Esophagus squamous epithelium (tissue), 5 donors: ENCODE measurements around the gene ZNF695. TPM values are rescaled to one million over a fixed set of nuclear protein-coding genes. Genes with fewer than 3 reads are reported as not detected.
A peak's percentile ranks its signal among the peaks of the same experiment; 100 is the strongest.

Source experiments
- DNase-seq: peaks from one replicate; lab custom pipeline; 2025; lab: John Stamatoyannopoulos, UW
- H3K27ac ChIP-seq, 4 donors: fragments of 200-600 bp; sonication (generic); one replicate each; pipeline ENCODE4 v1.5.1; 2016 to 2019; ENCODE audit warnings: mild to moderate bottlenecking in 1 of 4
- H3K27me3 ChIP-seq, 4 donors: fragments of 200-600 bp; sonication (generic); 1 replicate in 3 of 4; 2 replicates in 1 of 4; pipeline versions ENCODE4 v1.5.1 to v1.6.0; 2017 to 2021; ENCODE audit warnings: antibody characterized with exemption in 1 of 4
- H3K36me3 ChIP-seq, 3 donors: fragments of 200-600 bp; sonication (generic); one replicate each; pipeline ENCODE4 v1.5.1; 2016 to 2019
- H3K4me1 ChIP-seq, 3 donors: fragments of 200-600 bp; sonication (generic); one replicate each; pipeline ENCODE4 v1.5.1; 2017 to 2019
- H3K4me3 ChIP-seq, 4 donors: fragments of 200-600 bp; sonication (generic); 1 replicate in 3 of 4; 2 replicates in 1 of 4; pipeline ENCODE4 v1.5.1; 2016 to 2019; ENCODE audit warnings: mild to moderate bottlenecking in 2 of 4, moderate library complexity in 1 of 4
- H3K9me3 ChIP-seq, 3 donors: fragments of 200-600 bp; sonication (generic); one replicate each; pipeline ENCODE4 v1.5.1; 2016 to 2019
- POLR2A ChIP-seq, 4 donors: fragments of 450-650 bp; IDR thresholded peaks; one replicate each; pipeline ENCODE4 v1.6.1; 2017; ENCODE audit warnings: antibody characterized with exemption in 4 of 4, mild to moderate bottlenecking in 4 of 4, moderate library complexity in 3 of 4
- WGBS, 2 donors: methylation state at CpG; one replicate each; pipeline ENCODE4 v1.1.5; 2018; 5-methylcytosine and 5-hydroxymethylcytosine counted together
- intact Hi-C: fragments of 100-400 bp; cut with DNase I; formaldehyde crosslinking; loops from one replicate; pipeline ENCODE4 v1.15.0; 2022
- total RNA-seq, 4 donors: library from RNA; depleted of rRNA; stranded (reverse); fragments of >200 nt; gene quantifications; one replicate each; pipeline ENCODE4 v1.1.0, GENCODE V29; 2016
- TF ChIP-seq, protein P1 (sequence below), 6 experiments: fragments of 450-650 bp in 4 of 6; fragments of 200-600 bp in 2 of 6; sonication (generic) in 2 of 6; IDR thresholded peaks; one replicate each; pipeline ENCODE4 v1.5.1; 2016 to 2019; ENCODE audit warnings: antibody characterized with exemption in 6 of 6, mild to moderate bottlenecking in 4 of 6, moderate library complexity in 4 of 6
- donor health status: DM: yes; HTN: yes; CAD: no.

ZNF695 gene
- total RNA-seq, 4 donors from 2014 or later = 0.15 to 0.76 (median 0.31) TPM

DNA sequence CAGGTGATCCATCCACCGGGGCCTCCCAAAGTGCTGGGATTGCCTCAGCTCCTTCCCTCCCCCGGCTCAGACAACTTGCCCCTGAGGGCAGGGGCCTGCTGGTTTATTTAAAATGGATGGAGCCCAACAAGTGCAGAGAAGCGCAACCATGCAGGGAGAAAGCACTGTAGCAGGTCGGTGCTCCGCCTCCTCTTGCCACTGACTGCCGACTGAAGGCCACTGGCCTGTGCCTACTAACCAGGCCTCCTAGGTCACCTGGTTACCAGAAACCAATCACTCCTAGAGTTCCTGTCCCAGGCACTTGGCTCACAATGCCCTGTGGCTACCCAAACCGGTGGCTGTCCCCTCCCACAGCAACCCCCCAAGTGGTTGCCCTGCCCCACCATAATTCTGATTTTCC lies 35.9 kb downstream of the ZNF695 start:
- Histone ChIP-seq H3K4me3 (no peak overlapping the region), H3K27me3 (no peaks in the 10 kb centered on the region), H3K9me3 (peaks cover 0 to 31% (median 0%) of the 10 kb centered on the region in 3 donors), H3K4me1 (no peaks in the 10 kb centered on the region), H3K27ac (no peak overlapping the region), H3K36me3 (no peaks in the 10 kb centered on the region)
- DNase-seq = no peak
- intact Hi-C loops = no loop called here
- TF ChIP-seq POLR2A (IDR thresholded peaks at IDR 0.05) = no peak
- TF ChIP-seq, protein P1, sequence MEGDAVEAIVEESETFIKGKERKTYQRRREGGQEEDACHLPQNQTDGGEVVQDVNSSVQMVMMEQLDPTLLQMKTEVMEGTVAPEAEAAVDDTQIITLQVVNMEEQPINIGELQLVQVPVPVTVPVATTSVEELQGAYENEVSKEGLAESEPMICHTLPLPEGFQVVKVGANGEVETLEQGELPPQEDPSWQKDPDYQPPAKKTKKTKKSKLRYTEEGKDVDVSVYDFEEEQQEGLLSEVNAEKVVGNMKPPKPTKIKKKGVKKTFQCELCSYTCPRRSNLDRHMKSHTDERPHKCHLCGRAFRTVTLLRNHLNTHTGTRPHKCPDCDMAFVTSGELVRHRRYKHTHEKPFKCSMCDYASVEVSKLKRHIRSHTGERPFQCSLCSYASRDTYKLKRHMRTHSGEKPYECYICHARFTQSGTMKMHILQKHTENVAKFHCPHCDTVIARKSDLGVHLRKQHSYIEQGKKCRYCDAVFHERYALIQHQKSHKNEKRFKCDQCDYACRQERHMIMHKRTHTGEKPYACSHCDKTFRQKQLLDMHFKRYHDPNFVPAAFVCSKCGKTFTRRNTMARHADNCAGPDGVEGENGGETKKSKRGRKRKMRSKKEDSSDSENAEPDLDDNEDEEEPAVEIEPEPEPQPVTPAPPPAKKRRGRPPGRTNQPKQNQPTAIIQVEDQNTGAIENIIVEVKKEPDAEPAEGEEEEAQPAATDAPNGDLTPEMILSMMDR (IDR thresholded peaks at IDR 0.05) = no peak
- 90 to 97% methylated on average over 3 to 7 of the region's 7 CpGs for WGBS, 2 donors

DNA sequence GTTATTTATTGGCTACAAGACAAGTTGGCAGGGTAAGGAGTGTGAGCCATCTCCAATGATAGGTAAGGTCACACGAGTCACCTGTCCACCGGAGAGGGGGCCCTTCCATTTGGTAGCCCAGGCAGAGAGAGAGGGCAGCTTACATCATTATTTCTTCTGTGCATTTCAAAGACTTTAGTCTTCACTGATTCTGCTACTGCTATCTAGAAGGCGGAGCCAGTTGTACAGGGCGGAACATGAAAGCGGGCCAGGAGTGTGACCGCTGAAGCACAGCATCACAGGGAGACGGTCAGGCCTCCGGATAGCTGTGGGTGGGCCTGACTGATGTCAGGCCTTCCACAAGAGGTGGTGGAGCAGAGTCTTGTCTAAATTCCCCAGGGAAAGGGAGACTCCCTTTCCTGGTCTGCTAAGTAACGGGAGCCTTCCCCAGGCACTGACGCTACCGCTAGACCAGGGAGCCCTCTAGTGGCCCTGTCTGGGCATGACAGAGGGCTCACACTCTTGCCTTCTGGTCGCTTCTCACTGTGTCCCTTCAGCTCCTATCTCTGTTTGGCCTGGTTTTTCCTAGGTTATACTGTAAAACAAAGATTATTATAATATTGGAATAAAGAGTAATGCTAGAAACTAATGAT lies 36.7 kb downstream of the ZNF695 start:
- Histone ChIP-seq H3K27ac (no peak overlapping the region), H3K9me3 (peaks cover 0 to 37% (median 2%) of the 10 kb centered on the region in 3 donors), H3K4me3 (no peak overlapping the region), H3K4me1 (no peaks in the 10 kb centered on the region), H3K27me3 (no peaks in the 10 kb centered on the region), H3K36me3 (no peaks in the 10 kb centered on the region)
- intact Hi-C loops = no loop called here
- DNase-seq = no peak
- TF ChIP-seq, protein P1 (IDR thresholded peaks at IDR 0.05) = peak in 5 of 6 experiments; percentile 23 to 65 (median 56)
- no peak for TF ChIP-seq POLR2A (IDR thresholded peaks at IDR 0.05)
- 71 to 82% methylated on average over 7 to 11 of the region's 12 CpGs for WGBS, 2 donors

DNA sequence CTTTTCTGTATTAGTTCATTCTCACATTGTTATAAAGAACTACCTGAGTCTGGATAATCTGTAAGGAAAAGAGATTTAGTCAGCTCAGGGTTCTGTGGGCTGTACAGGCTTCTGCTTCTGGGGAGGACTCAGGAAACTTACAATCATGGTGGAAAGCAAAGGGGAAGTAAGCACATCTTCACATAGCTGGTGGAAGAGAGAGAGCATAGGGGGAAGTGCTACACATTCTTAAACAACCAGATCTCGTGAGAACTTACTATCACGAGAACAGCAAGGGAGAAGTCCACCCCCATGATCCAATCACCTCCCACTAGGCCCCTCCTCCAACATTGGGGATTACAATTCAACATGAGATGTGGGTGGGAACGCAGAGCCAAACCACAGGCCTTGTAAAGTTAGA lies 38.2 kb downstream of the ZNF695 start:
- H3K9me3 ChIP-seq = peaks cover 0 to 36% (median 5%) of the 10 kb centered on the region in 3 donors
- 85 to 92% methylated on average over 3 of the region's 3 CpGs for WGBS, 2 donors
- intact Hi-C loops = no loop called here

DNA sequence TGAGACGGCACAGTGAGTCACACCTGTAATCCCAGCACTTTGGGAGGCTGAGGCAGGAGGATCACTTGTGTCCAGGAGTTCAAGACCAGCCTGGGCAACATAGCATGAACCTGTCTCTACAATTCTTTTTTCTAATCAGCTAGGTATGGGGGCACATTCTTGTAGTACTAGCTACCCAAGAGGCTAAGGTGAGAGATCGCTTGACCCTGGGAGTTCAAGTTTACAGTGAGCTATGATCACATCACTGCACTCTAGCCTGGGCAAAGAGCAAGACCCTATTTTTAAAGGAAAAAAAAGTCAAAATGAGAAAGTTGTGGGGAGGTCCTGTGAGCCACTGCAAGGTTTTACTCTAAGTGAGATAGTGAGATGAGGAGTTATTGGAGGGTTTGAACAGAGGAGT lies 41.4 kb downstream of the ZNF695 start:
- intact Hi-C loops = no loop called here
- TF ChIP-seq POLR2A (IDR thresholded peaks at IDR 0.05) = no peak
- TF ChIP-seq, protein P1 (IDR thresholded peaks at IDR 0.05) = no peak

More for the DNA sequence above, 38.2 kb downstream of the ZNF695 start:
- Histone ChIP-seq H3K27ac (no peak overlapping the region), H3K4me3 (no peak overlapping the region), H3K36me3 (no peaks in the 10 kb centered on the region), H3K4me1 (no peaks in the 10 kb centered on the region), H3K27me3 (no peaks in the 10 kb centered on the region)
- TF ChIP-seq, protein P1 (IDR thresholded peaks at IDR 0.05) = no peak
- TF ChIP-seq POLR2A (IDR thresholded peaks at IDR 0.05) = no peak
- DNase-seq = no peak

DNA sequence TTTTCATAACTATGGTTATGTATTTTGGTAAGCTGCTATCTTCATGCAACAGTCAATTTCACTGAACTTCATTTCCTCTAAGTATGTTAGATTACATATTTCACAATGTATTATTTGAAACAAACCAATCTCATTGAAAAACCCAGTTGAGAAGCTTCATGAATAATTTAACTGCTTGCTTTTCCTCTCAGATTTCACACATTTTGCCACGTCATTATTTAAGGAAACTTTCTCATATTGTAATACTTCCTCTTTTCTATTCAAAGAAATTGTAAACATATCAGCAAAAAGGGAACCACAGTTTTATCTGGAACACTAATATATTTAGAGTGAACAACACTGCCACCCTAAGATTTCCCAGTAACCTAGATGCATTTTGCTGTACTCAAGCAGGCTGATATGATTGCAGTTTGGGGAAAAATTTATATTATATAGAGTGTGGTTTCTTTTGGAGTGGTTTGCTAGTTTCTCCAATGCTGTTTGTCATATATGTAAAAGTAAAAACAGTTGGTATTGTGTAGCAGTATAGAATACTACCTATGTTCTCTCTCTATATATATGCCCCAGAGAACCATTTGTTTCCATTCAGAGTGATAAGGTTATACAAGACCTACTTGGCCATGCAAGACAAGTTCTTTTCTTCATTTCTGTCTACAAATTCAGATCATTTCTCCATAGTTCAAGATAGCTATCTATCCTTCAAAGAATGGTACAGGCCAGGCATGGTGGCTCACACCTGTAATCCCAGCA lies 47.7 kb downstream of the ZNF695 start:
- H3K27ac ChIP-seq = peak overlapping the region in 2 of 4 donors; percentile 7 to 30
- H3K4me1 ChIP-seq = no peaks in the 10 kb centered on the region
- H3K4me3 ChIP-seq = no peak overlapping the region
- intact Hi-C loops = no loop called here
- DNase-seq = no peak
- no peaks in the 10 kb centered on the region for H3K27me3 ChIP-seq
- WGBS, 2 donors = 17 to 37% methylated on average over 1 of the region's 1 CpG
- H3K9me3 ChIP-seq = no peaks in the 10 kb centered on the region
- no peak for TF ChIP-seq POLR2A (IDR thresholded peaks at IDR 0.05)
- TF ChIP-seq, protein P1 (IDR thresholded peaks at IDR 0.05) = no peak
- no peaks in the 10 kb centered on the region for H3K36me3 ChIP-seq

More for the DNA sequence above, 41.4 kb downstream of the ZNF695 start:
- 84 to 94% methylated on average over 2 of the region's 2 CpGs for WGBS, 2 donors
- Histone ChIP-seq H3K27ac (no peak overlapping the region), H3K4me1 (no peaks in the 10 kb centered on the region), H3K9me3 (peaks cover 0 to 29% (median 5%) of the 10 kb centered on the region in 3 donors), H3K36me3 (no peaks in the 10 kb centered on the region), H3K4me3 (no peak overlapping the region), H3K27me3 (no peaks in the 10 kb centered on the region)
- no peak for DNase-seq
